Ishikawa (cell line): Measurements from ENCODE around the gene CPEB4.

ENCODE experiments used
- CEBPB ChIP-seq: IDR thresholded peaks from 2 replicates; pipeline ENCODE4 v1.6.1; 2012
- CREB1 ChIP-seq: IDR thresholded peaks from 2 replicates; pipeline ENCODE4 v1.6.1; 2012; ENCODE audit warnings: low read depth
- EGR1 ChIP-seq: IDR thresholded peaks from 2 replicates; pipeline ENCODE4 v1.6.1; 2012
- EP300 ChIP-seq: IDR thresholded peaks from 2 replicates; pipeline ENCODE4 v1.6.1; 2012; ENCODE audit warnings: borderline replicate concordance
- FOXM1 ChIP-seq: IDR thresholded peaks from 2 replicates; pipeline ENCODE4 v1.6.1; 2012; ENCODE audit warnings: low read depth, borderline replicate concordance
- MAX ChIP-seq: IDR thresholded peaks from 2 replicates; pipeline ENCODE4 v1.6.1; 2012
- NFIC ChIP-seq: IDR thresholded peaks from 2 replicates; pipeline ENCODE4 v1.6.1; 2012
- RAD21 ChIP-seq: IDR thresholded peaks from 2 replicates; pipeline ENCODE4 v1.6.1; 2012; ENCODE audit warnings: low read depth
- REST ChIP-seq: IDR thresholded peaks from 2 replicates; pipeline ENCODE4 v1.6.1; 2012; ENCODE audit warnings: low read depth, mild to moderate bottlenecking
- TAF1 ChIP-seq: IDR thresholded peaks from 2 replicates; pipeline ENCODE4 v1.6.1; 2012; ENCODE audit warnings: low read depth, mild to moderate bottlenecking
- TCF12 ChIP-seq: IDR thresholded peaks from 2 replicates; pipeline ENCODE4 v1.6.1; 2012; ENCODE audit warnings: low read depth
- TEAD4 ChIP-seq: IDR thresholded peaks from 2 replicates; pipeline ENCODE4 v1.6.1; 2012
- USF1 ChIP-seq: IDR thresholded peaks from 2 replicates; pipeline ENCODE4 v1.6.1; 2012
- YY1 ChIP-seq: IDR thresholded peaks from 2 replicates; pipeline ENCODE4 v1.6.1; 2012; ENCODE audit warnings: low read depth
- ZBTB7A ChIP-seq: IDR thresholded peaks from 2 replicates; pipeline ENCODE4 v1.6.1; 2012; ENCODE audit warnings: low read depth

CPEB4 gene

GRCh38 chr5:173893192-173893561 is 5.0 kb downstream of the CPEB4 start:
- no peak for TF ChIP-seq USF1
- TF ChIP-seq FOXM1: no peak
- TF ChIP-seq RAD21: no peak
- TF ChIP-seq TCF12: no peak
- TF ChIP-seq NFIC: no peak
- no peak for TF ChIP-seq REST
- TF ChIP-seq CREB1: no peak
- no peak for TF ChIP-seq MAX

GRCh38 chr5:173895401-173896165 is 7.4 kb downstream of the CPEB4 start:
- TF ChIP-seq FOXM1 (no peak), USF1 (no peak), REST (no peak), MAX (no peak), TEAD4 (no peak), EGR1 (no peak), NFIC (no peak), EP300 (no peak), ZBTB7A (no peak), CREB1 (no peak), YY1 (no peak), CEBPB (no peak)

GRCh38 chr5:173896631-173897030 is 8.5 kb downstream of the CPEB4 start:
- TF ChIP-seq TEAD4 (no peak), CEBPB (no peak), ZBTB7A (no peak), REST (no peak), USF1 (no peak), FOXM1 (no peak), RAD21 (no peak), EP300 (no peak), EGR1 (no peak), MAX (no peak), YY1 (no peak), CREB1 (no peak), TCF12 (no peak), NFIC (no peak), TAF1 (no peak)

- TF ChIP-seq RAD21: no peak
Measured at GRCh38 chr5:173901705-173902104, 13.6 kb downstream of the CPEB4 start.

- TF ChIP-seq REST (no peak), TAF1 (no peak), CEBPB (no peak), EP300 (no peak), ZBTB7A (no peak), CREB1 (no peak), TEAD4 (no peak), EGR1 (no peak), FOXM1 (no peak), NFIC (no peak), RAD21 (no peak), TCF12 (no peak)
Measured at GRCh38 chr5:173902334-173902733, 14.2 kb downstream of the CPEB4 start.
